ENCODE results near the gene GRK5. TPM values are rescaled to one million over a fixed set of nuclear protein-coding genes. Genes with fewer than 3 reads are reported as not detected.

GRK5 gene
- total and polyA plus RNA-seq, 9 of the 15 experiments (the other 6 are each of a cell fraction or from before 2014, with no cell fraction given), result 0.46 to 0.83 (median 0.67) TPM; not detected in 2

GRCh38 chr10:119445935-119446317 is 238.6 kb downstream of the GRK5 start:
- FAIRE-seq, result no peak
- Histone ChIP-seq H3K4me2 (ENCODE audit: insufficient read depth, low read length) (no peak overlapping the region), H3K4me3 (no peak overlapping the region), H4K20me1 (replicated peaks; ENCODE audit: control insufficient read depth, insufficient read depth, low read length) (no peaks in the 10 kb centered on the region), H3K27me3 (ENCODE audit: control insufficient read depth in 2 of 2, insufficient read depth in 2 of 2, low read length in 2 of 2) (peaks cover 0 to 61% of the 10 kb centered on the region in 2 experiments; a peak in 3 of 5 replicates), H3K9me1 (ENCODE audit: control insufficient read depth, insufficient read depth, low read length) (no peaks in the 10 kb centered on the region), H3K9me3 (replicated peaks; ENCODE audit: control insufficient read depth, insufficient read depth, low read depth, low read length) (no peaks in the 10 kb centered on the region), H2AFZ (ENCODE audit: low read depth, low read length) (no peak overlapping the region), H3K27ac (ENCODE audit: extremely low read depth, low read depth, low read length) (no peak overlapping the region), H3K36me3 (ENCODE audit: control insufficient read depth, insufficient read depth, low read length) (no peaks in the 10 kb centered on the region), H3K79me2 (ENCODE audit: control insufficient read depth, insufficient read depth, low read length) (no peaks in the 10 kb centered on the region), H3K9ac (ENCODE audit: insufficient read depth in 1 of 2, low read depth in 2 of 2, low read length in 2 of 2) (no peak overlapping the region), H3K4me1 (replicated peaks in 1 of 2; ENCODE audit: control insufficient read depth in 2 of 2, insufficient read depth in 2 of 2, low read length in 2 of 2) (peaks cover 0 to 16% of the 10 kb centered on the region in 2 experiments; a peak in 2 of 5 replicates)
- WGBS (ENCODE audit: insufficient coverage, low coverage, missing lambda C conversion rate), result 0% methylated on average over 4 of the region's 5 CpGs
- BruUV-seq (replicated peaks), result no TSS peak
- no peak for TF ChIP-seq RCOR1 (IDR thresholded peaks at IDR 0.05; ENCODE audit: borderline replicate concordance in 1 of 2, low read depth in 2 of 2, low read length in 2 of 2)
- TF ChIP-seq ZFP36 (IDR thresholded peaks at IDR 0.05; ENCODE audit: low read depth, low read length, partially characterized antibody), result peak; percentile 72
- ChIA-PET CTCF (ENCODE audit: low intra/inter-chr PET ratio) (interaction anchor here (1.1 to 1.3 kb wide), 2 partner anchors 245 to 248 kb away, joined by 3 to 9 read pairs; no protein-coding TSS in a partner anchor), POLR2A (interaction anchor here (0.7 to 0.8 kb wide), 2 partner anchors 92 to 239 kb away, joined by 3 to 6 read pairs; no protein-coding TSS in a partner anchor)
- in situ Hi-C loops (cut with MboI), result no loop called here
- ATAC-seq, result no peak; the same call in 2 of the 3 replicates
- intact Hi-C loops (cut with micrococcal nuclease), result loop anchor here (2.0 to 10.0 kb wide), 4 partner anchors 99 to 247 kb away; partner anchors contain the start of genes GRK5, RGS10 and TIAL1
- no peak for DNase-seq (ENCODE audit: extremely low read depth in 1 of 4, low spot score in 3 of 4)

- no peak overlapping the region for H3K9ac ChIP-seq (ENCODE audit: insufficient read depth in 1 of 2, low read depth in 2 of 2, low read length in 2 of 2)
- no peak overlapping the region for H3K4me2 ChIP-seq (ENCODE audit: insufficient read depth, low read length)
- H3K27me3 ChIP-seq (ENCODE audit: control insufficient read depth in 2 of 2, insufficient read depth in 2 of 2, low read length in 2 of 2), result peaks cover 0 to 59% of the 10 kb centered on the region in 2 experiments; a peak in 3 of 5 replicates
- H3K79me2 ChIP-seq (ENCODE audit: control insufficient read depth, insufficient read depth, low read length), result no peaks in the 10 kb centered on the region
- H3K27ac ChIP-seq (ENCODE audit: extremely low read depth, low read depth, low read length), result no peak overlapping the region
- no peaks in the 10 kb centered on the region for H3K9me3 ChIP-seq (replicated peaks; ENCODE audit: control insufficient read depth, insufficient read depth, low read depth, low read length)
- H3K4me3 ChIP-seq, result no peak overlapping the region
- DNase-seq (ENCODE audit: extremely low read depth in 1 of 4, low spot score in 3 of 4) (no peak), FAIRE-seq (no peak), ATAC-seq (no peak)
- no peak overlapping the region for H2AFZ ChIP-seq (ENCODE audit: low read depth, low read length)
- CTCF ChIA-PET (ENCODE audit: low intra/inter-chr PET ratio), result interaction anchor here (1.1 to 1.3 kb wide), 2 partner anchors 246 to 248 kb away, joined by 3 to 9 read pairs; no protein-coding TSS in a partner anchor
- TF ChIP-seq THRAP3 (IDR thresholded peaks at IDR 0.05; ENCODE audit: borderline replicate concordance), result no peak
- TF ChIP-seq PML (IDR thresholded peaks at IDR 0.05; ENCODE audit: low read length), result no peak
- no peak for TF ChIP-seq MITF (IDR thresholded peaks at IDR 0.05)
- no peak for TF ChIP-seq ATF1 (CRISPR knock-in tag; IDR thresholded peaks at IDR 0.05)
- TF ChIP-seq ATF1 (tag; IDR thresholded peaks at IDR 0.05), result no peak
- no peak for TF ChIP-seq SREBF2 (CRISPR knock-in tag; IDR thresholded peaks at IDR 0.05)
- TF ChIP-seq ZNF696 (CRISPR knock-in tag; conservative IDR thresholded peaks at IDR 0.05), result no peak
- no peak for TF ChIP-seq TAF1 (IDR thresholded peaks at IDR 0.05; ENCODE audit: control insufficient read depth, extremely low read depth, insufficient read depth, low read length, severe bottlenecking)
- in situ Hi-C loops (cut with MboI), result no loop called here
- no TSS peak for BruUV-seq (replicated peaks)
- H3K4me1 ChIP-seq (replicated peaks in 1 of 2; ENCODE audit: control insufficient read depth in 2 of 2, insufficient read depth in 2 of 2, low read length in 2 of 2), result peaks cover 0 to 14% of the 10 kb centered on the region in 2 experiments; a peak in 2 of 5 replicates
- no peaks in the 10 kb centered on the region for H3K9me1 ChIP-seq (ENCODE audit: control insufficient read depth, insufficient read depth, low read length)
- no peaks in the 10 kb centered on the region for H3K36me3 ChIP-seq (ENCODE audit: control insufficient read depth, insufficient read depth, low read length)
- POLR2A ChIA-PET, result no interaction called here
- 6% methylated on average over 8 of the region's 21 CpGs for WGBS (ENCODE audit: insufficient coverage, low coverage, missing lambda C conversion rate)
- H4K20me1 ChIP-seq (replicated peaks; ENCODE audit: control insufficient read depth, insufficient read depth, low read length), result no peaks in the 10 kb centered on the region
- intact Hi-C loops (cut with micrococcal nuclease), result loop anchor here (5.0 to 10.0 kb wide), 2 partner anchors 98 to 151 kb away; partner anchors contain the start of genes RGS10 and TIAL1
Measured at GRCh38 chr10:119446441-119447277, 239.3 kb downstream of the GRK5 start.

Measured in K562 (cell line).